VCaP (cell line): ENCODE measurements around the gene CNNM1.

ENCODE experiments used
- H3K27ac ChIP-seq: fragments of 450-650 bp; 2 replicates; pipeline ENCODE4 v1.5.1; 2017
- TF ChIP-seq, protein P1 (sequence below): fragments of 450-650 bp; conservative IDR thresholded peaks from 2 replicates; pipeline ENCODE4 v1.5.1; 2017; ENCODE audit warnings: mild to moderate bottlenecking, moderate library complexity

The CNNM1 gene

DNA sequence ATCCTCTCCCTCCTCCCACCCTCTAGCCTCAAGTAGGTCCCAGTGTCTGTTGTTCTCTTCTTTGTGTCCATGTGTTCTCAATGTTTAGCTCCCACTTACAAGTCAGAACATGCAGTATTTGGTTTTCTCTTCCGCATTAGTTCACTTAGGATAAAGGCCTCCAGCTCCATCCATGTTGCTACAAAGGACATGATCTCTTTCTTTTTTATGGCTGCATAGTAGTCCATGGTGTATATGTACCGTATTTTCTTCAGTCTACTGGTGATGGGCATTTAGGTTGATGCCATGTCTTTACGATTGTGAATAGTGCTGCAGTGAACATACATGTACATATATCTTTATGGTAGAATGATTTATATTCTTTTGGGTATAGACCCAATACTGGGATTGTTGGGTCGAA is 102.9 kb downstream of the CNNM1 start:
- TF ChIP-seq, protein P1, sequence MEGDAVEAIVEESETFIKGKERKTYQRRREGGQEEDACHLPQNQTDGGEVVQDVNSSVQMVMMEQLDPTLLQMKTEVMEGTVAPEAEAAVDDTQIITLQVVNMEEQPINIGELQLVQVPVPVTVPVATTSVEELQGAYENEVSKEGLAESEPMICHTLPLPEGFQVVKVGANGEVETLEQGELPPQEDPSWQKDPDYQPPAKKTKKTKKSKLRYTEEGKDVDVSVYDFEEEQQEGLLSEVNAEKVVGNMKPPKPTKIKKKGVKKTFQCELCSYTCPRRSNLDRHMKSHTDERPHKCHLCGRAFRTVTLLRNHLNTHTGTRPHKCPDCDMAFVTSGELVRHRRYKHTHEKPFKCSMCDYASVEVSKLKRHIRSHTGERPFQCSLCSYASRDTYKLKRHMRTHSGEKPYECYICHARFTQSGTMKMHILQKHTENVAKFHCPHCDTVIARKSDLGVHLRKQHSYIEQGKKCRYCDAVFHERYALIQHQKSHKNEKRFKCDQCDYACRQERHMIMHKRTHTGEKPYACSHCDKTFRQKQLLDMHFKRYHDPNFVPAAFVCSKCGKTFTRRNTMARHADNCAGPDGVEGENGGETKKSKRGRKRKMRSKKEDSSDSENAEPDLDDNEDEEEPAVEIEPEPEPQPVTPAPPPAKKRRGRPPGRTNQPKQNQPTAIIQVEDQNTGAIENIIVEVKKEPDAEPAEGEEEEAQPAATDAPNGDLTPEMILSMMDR = no peak
- H3K27ac ChIP-seq = peak overlapping the region; percentile 96

DNA sequence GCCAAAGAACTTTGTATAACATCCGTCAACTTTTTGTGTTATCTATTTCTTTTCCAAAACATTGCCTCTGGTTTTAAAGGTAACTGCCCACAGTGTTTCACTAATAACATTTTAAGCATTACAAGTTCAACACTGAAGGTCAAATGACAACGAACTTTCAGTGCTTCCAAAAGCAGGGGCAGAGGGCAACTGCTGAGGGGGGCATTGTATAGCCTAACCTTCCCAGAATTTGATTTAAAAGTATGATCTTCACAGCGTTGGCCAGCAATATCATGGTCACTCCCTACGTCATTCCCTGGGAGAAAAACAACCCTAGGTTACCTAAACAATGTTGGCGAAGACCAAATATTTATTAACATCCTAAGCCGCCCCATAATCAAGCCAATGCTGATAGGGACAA is 103.7 kb downstream of the CNNM1 start:
- no peak overlapping the region for H3K27ac ChIP-seq
- TF ChIP-seq, protein P1 = no peak

DNA sequence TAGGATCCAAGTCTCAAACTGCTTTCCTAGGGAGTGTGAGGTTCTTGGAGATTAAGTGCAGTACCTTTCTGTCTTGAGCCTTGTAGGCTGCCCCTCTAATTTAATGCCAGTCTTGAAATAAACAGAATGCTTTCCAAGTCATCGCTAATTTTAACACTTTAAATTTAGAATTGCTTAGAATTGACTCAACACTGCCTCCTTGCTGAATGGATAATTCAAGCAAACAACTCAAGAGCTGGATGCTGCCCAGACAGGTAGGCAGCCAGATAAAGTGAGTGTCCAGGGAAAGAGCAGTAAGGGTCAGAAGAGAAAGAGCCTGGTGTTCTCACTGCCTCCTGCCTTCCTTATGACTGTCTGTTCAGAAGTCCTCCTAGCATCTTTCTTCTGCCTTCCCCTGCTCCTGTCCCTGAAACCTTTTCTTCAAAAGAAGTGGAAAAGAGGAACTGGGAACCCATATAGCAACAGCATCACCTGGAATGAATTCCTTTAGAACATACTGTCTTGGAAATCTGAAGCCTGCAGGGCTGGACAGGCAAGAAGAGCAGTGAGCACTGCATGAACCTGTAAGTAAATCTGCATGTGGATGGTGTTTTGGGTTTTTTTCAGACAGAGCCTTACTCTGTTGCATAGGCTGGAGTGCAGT is 104.3 kb downstream of the CNNM1 start:
- TF ChIP-seq, protein P1 = peak; percentile 49
- H3K27ac ChIP-seq = no peak overlapping the region

DNA sequence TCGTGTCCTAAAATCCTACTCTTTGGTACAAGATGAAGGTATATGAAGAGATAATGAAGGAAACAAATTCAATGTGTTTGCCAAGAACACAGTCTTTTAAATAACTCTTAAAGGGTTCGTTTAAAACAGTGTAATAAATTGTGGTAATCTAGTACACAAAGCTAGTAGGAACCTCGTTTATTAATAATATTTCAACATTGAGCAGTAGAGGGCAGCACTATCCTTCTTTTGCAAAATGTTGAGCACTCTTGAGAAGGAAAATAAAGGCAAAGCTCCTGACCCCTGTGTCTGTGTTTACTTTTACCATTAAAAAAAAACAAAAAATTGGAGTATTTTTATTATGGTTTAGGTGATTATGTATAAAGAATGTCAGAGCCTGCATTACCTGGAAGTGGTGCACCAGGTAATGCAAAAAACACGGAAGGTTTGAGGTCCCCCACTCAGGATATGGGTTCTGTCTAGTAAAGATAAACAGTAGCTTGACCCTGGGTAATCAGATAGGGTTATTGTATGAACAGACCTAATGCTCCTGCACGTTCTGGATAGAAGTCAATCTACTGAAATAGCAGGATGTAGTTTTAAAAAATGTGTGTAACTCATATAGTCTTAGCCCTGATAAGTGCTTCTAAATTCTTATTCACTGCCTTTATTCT is 107.0 kb downstream of the CNNM1 start:
- TF ChIP-seq, protein P1 = peak; percentile 76
- H3K27ac ChIP-seq = peak overlapping the region; percentile 22; the same call in 1 of the 2 replicates

DNA sequence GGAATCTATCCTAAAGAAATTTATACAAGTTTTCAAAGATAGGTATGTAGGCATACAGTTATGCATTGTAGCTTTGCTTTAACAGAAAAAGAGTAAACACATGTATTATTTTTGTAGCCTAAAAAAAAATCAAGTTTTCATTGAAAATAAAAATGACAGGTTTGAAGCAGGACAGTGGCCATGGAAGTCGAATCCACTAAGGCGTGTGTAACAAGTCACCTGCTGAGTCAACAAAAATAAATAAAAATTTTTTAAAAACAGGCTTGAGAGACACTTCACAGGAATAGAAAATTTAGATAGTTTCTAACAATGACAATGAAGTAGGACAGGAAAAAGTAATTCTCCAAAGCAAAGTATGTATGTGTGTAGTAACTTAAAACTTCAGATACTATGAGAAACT is 109.7 kb downstream of the CNNM1 start:
- no peak overlapping the region for H3K27ac ChIP-seq
- TF ChIP-seq, protein P1 = no peak

DNA sequence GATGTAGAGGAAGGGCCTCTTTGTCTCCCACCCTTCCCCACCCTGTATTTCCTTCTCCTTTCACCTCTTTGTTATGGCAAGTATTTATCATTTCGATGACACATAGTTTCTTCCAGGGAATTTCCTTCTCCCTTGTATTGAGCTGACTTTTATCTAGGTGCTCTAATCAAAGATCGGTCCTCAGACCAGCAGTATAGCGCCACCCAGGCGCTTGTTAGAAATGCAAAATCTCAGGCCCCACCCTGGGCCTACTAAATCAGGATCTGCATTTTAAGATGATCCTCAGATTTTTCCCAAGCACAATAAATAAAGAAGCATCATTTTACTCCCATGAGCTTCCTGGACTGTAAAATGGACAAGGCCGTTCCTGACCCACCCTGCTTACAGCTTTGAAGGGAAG is 113.2 kb downstream of the CNNM1 start:
- no peak overlapping the region for H3K27ac ChIP-seq
- TF ChIP-seq, protein P1 = no peak

DNA sequence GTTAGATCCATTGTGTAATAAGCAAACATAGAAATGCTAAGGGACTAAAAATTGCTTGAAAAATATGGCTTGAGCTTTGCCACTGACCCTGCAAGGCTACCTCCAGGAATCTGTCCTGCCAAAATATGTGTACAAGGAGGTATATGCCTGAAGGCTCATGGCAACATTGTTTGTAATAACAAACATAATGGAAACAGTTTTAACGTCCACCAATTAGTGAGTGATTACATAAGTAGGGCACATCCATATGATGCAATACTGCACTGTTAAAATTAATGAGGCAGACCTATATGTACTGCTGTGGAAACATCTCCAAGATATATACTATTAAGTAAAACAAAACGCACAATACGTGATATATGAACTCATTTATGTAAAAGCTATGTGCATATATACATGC is 114.3 kb downstream of the CNNM1 start:
- TF ChIP-seq, protein P1 = no peak
- no peak overlapping the region for H3K27ac ChIP-seq
